HepG2 (cell line): ENCODE results near the gene TMC2. TPM values are rescaled to one million over a fixed set of nuclear protein-coding genes. Genes with fewer than 3 reads are reported as not detected.
A peak's percentile ranks its signal among the peaks of the same experiment; 100 is the strongest.

Source experiments
- BHLHE40 ChIP-seq: IDR thresholded peaks from 2 replicates; pipeline ENCODE4 v1.6.1; 2011; ENCODE audit warnings: low read length, improper control_type of control experiment
- CHD4 ChIP-seq: fragments of 200-600 bp; sonication (generic); IDR thresholded peaks from 2 replicates; pipeline ENCODE4 v1.7.0; 2017; ENCODE audit warnings: mild to moderate bottlenecking, low read length, borderline replicate concordance
- FOXM1 ChIP-seq: sonication (generic); formaldehyde crosslinking; IDR thresholded peaks from 2 replicates; pipeline ENCODE4 v1.5.0; 2020; ENCODE audit warnings: missing genetic modification reagents
- GMEB2 ChIP-seq: IDR thresholded peaks from 2 replicates; pipeline ENCODE4 v1.6.1; 2016; ENCODE audit warnings: missing biosample characterization, missing genetic modification reagents, low read depth
- HOXA9 ChIP-seq: sonication (generic); formaldehyde crosslinking; IDR thresholded peaks from 2 replicates; pipeline ENCODE4 v1.8.1; 2022; ENCODE audit warnings: missing genetic modification reagents, mild to moderate bottlenecking, moderate library complexity, borderline replicate concordance
- NFAT5 ChIP-seq: sonication (generic); formaldehyde crosslinking; IDR thresholded peaks from 2 replicates; pipeline ENCODE4 v1.4.0; 2020; ENCODE audit warnings: missing genetic modification reagents
- SP5 ChIP-seq: IDR thresholded peaks from 2 replicates; pipeline ENCODE4 v1.6.1; 2016; ENCODE audit warnings: low read depth, borderline replicate concordance
- THYN1 ChIP-seq: sonication (generic); formaldehyde crosslinking; IDR thresholded peaks from 2 replicates; pipeline ENCODE4 v1.8.1; 2023; ENCODE audit warnings: low read depth, mild to moderate bottlenecking, moderate library complexity, missing genetic modification reagents, borderline replicate concordance
- ZFX ChIP-seq: sonication (generic); formaldehyde crosslinking; IDR thresholded peaks from 2 replicates; pipeline ENCODE4 v1.4.0; 2020; ENCODE audit warnings: mild to moderate bottlenecking, low read depth, missing genetic modification reagents, moderate library complexity
- ZNF160 ChIP-seq: sonication (generic); formaldehyde crosslinking; IDR thresholded peaks from 2 replicates; pipeline ENCODE4 v1.8.0; 2022; ENCODE audit warnings: mild to moderate bottlenecking, inconsistent platforms, missing genetic modification reagents
- ZNF451 ChIP-seq: sonication (generic); formaldehyde crosslinking; IDR thresholded peaks from 2 replicates; pipeline ENCODE4 v1.5.0; 2020; ENCODE audit warnings: mild to moderate bottlenecking, missing genetic modification reagents
- ZNF501 ChIP-seq: sonication (generic); formaldehyde crosslinking; IDR thresholded peaks from 2 replicates; pipeline ENCODE4 v1.5.1; 2020; ENCODE audit warnings: mild to moderate bottlenecking, moderate library complexity, missing genetic modification reagents
- ZSCAN20 ChIP-seq: sonication (generic); formaldehyde crosslinking; IDR thresholded peaks from 2 replicates; pipeline ENCODE4 v1.4.0; 2020; ENCODE audit warnings: missing genetic modification reagents, mild to moderate bottlenecking, borderline replicate concordance
- polyA plus RNA-seq, 8 experiments: library from polyadenylated mRNA; depleted of rRNA in 3 of 8; stranded (reverse) in 7 of 8; unstranded in 1 of 8; fragments of >200 nt; fragmentation: Illumina TruSeq in 4 of 8; extraction: Trizol in 4 of 8; gene quantifications; 2 replicates each; pipeline versions ENCODE4 v1.2.1 to v1.2.3, GENCODE V29; 2011 to 2016; ENCODE audit warnings: low read depth in 4 of 8, missing spikeins in 1 of 8, mixed read lengths in 1 of 8; ENCODE audit not compliant: insufficient read depth in 1 of 8
- total RNA-seq, 5 experiments: library from RNA; depleted of rRNA; stranded (reverse); fragments of >200 nt; fragmentation: Illumina TruSeq; extraction: Trizol; gene quantifications; 2 replicates each; pipeline ENCODE4 v1.2.3, GENCODE V29; 2016; ENCODE audit warnings: low read depth in 1 of 5
- TF ChIP-seq, protein P1 (sequence below): sonication (generic); formaldehyde crosslinking; IDR thresholded peaks from 2 replicates; pipeline ENCODE4 v1.8.0; 2022; ENCODE audit warnings: mild to moderate bottlenecking, missing genetic modification reagents, borderline replicate concordance
- TF ChIP-seq, protein P2 (sequence below): fragments of 450-650 bp; IDR thresholded peaks from 2 replicates; pipeline ENCODE4 v1.6.1; 2016

The TMC2 gene
- total and polyA plus RNA-seq, 2 of the 13 experiments (the other 11 are each of a cell fraction or from before 2014, with no cell fraction given), result not detected

DNA sequence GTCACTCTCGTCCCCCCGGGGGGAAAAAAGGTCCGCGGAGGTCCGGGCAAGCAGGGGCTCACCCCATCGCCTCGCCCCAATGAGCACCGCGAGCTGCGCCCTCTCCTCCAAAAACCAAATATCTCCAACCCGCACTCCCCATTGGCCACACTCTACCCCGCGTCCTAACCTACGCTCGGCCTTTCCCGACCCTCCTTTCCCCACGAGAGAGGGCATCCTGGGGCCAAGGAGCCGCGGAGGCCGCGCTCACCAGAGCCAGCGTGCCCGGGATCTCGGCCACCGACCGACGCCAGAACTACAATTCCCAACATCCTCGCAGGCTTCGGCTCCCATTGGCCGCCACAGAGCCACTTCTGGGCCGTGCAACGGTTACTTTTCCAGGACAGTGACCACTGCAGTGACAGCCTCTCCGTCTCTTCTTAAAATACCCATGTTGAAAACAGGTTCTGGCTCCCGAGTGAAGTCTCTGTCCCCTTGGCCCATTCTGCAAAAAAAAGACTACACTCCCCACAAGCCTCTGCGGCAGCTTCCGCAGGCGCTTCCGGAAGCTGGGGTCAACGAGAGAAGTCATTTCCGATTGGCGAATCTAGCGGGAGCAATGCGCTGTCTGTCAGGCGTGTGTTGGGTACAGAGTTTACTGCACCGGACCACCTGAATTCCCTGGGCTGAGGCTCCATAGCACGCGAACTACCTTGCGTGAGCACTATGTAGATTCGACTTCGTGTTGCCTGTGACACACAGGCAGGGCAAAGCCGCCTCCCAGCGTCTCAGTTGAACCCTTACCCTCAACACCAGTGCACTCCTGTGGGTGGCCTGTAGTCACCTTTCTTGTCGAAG, 27.5 kb upstream of the TMC2 start, which contains the start of gene ZNF343 (continued):
- TF ChIP-seq, protein P1, sequence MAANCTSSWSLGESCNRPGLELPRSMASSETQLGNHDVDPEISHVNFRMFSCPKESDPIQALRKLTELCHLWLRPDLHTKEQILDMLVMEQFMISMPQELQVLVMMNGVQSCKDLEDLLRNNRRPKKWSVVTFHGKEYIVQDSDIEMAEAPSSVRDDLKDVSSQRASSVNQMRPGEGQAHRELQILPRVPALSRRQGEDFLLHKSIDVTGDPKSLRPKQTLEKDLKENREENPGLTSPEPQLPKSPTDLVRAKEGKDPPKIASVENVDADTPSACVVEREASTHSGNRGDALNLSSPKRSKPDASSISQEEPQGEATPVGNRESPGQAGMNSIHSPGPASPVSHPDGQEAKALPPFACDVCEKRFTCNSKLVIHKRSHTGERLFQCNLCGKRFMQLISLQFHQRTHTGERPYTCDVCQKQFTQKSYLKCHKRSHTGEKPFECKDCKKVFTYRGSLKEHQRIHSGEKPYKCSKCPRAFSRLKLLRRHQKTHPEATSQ (CRISPR knock-in tag), result peak; percentile 90
- no peak for TF ChIP-seq THYN1 (CRISPR knock-in tag)
- TF ChIP-seq, protein P2, sequence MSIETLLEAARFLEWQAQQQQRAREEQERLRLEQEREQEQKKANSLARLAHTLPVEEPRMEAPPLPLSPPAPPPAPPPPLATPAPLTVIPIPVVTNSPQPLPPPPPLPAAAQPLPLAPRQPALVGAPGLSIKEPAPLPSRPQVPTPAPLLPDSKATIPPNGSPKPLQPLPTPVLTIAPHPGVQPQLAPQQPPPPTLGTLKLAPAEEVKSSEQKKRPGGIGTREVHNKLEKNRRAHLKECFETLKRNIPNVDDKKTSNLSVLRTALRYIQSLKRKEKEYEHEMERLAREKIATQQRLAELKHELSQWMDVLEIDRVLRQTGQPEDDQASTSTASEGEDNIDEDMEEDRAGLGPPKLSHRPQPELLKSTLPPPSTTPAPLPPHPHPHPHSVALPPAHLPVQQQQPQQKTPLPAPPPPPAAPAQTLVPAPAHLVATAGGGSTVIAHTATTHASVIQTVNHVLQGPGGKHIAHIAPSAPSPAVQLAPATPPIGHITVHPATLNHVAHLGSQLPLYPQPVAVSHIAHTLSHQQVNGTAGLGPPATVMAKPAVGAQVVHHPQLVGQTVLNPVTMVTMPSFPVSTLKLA, result no peak
- TF ChIP-seq ZSCAN20, result 0 out of 2 replicates have a peak, but pooled peaks have one; percentile 22
- no peak for TF ChIP-seq HOXA9 (CRISPR knock-in tag)
- no peak for TF ChIP-seq SP5 (CRISPR knock-in tag)
- TF ChIP-seq NFAT5, result peak; percentile 87
- peak; percentile 96 for TF ChIP-seq ZFX (CRISPR knock-in tag)
- TF ChIP-seq CHD4, result peak; percentile 28; the same call in 1 of the 2 replicates
- peak; percentile 25; the same call in 1 of the 2 replicates for TF ChIP-seq GMEB2 (CRISPR knock-in tag)
- TF ChIP-seq ZNF501 (CRISPR knock-in tag), result peak; percentile 99
- peak; percentile 78 for TF ChIP-seq ZNF160 (CRISPR knock-in tag)
- peak; percentile 50 for TF ChIP-seq BHLHE40
- TF ChIP-seq ZNF451 (CRISPR knock-in tag), result peak; percentile 54
- TF ChIP-seq FOXM1, result peak; percentile 81; the same call in 1 of the 2 replicates
